GM18526 (cell line): ENCODE measurements around the gene KRTAP10-1.

Experiments
- POLR2A ChIP-seq: IDR thresholded peaks from 3 replicates; pipeline ENCODE4 v1.6.1; 2011; ENCODE audit not compliant: insufficient read length; ENCODE audit errors: extremely low read depth

Gene KRTAP10-1

GRCh38 chr21:44540741-44541288 lies 820 bp upstream of the KRTAP10-1 start:
- TF ChIP-seq POLR2A: no peak

- TF ChIP-seq POLR2A: no peak
Measured at GRCh38 chr21:44539046-44539445, 949 bp downstream of the KRTAP10-1 start.

- no peak for TF ChIP-seq POLR2A
Measured at GRCh38 chr21:44537930-44538911, 1.8 kb downstream of the KRTAP10-1 start.

DNA sequence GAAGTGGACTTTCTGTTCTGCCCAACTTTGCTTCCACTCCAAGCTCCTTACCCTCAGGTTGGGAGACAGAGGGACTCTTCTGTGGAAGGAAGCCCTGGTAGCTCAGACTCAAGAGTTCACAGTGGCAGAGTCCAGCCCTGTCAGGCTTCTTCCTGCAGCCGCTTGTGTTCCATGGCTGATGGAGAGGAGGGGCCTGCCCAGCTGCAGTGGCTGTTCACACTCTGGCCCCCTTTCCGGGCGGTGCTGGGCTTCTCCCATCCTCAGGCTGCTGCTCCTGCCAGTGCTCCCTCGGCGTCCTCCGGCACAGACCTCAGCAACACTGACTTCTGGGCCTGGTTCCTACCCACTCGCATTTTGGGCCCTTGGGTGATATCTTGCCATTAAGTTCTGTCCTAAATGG lies 4.0 kb downstream of the KRTAP10-1 start:
- TF ChIP-seq POLR2A: no peak

GRCh38 chr21:44534688-44535087 lies 5.3 kb downstream of the KRTAP10-1 start:
- TF ChIP-seq POLR2A: no peak

DNA sequence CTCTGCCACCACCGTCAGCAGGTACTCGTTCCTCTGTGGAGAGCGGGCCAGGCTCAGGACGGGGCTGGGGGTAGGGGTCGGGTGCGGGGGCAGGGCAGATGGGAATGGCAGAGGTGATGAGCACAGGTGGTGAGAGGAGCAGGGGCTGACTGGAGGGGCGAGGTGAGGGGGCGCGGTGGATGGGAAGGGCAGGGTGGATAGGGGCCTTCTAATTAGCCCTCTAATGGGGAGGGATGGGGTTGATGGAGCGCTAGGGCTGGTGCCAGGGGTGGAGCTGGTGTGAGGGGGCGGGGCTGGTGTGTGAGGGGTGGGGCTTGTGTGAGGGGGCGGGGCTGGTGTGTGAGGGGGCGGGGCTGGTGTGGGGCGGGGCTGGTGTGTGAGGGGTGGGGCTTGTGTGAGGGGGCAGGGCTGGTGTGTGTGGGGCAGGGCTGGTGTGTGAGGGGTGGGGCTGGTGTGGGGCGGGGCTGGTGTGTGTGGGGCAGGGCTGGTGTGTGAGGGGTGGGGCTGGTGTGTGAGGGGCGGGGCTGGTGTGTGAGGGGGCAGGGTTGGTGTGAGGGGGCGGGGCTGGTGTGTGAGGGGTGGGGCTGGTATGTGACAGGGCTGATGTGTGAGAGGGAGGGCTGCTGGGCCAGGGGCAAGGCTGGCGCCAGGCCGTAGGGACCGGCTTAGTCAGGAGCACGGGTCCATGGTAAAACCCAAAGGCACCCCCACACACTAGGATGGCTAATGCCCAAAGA lies 5.9 kb downstream of the KRTAP10-1 start:
- TF ChIP-seq POLR2A: no peak

DNA sequence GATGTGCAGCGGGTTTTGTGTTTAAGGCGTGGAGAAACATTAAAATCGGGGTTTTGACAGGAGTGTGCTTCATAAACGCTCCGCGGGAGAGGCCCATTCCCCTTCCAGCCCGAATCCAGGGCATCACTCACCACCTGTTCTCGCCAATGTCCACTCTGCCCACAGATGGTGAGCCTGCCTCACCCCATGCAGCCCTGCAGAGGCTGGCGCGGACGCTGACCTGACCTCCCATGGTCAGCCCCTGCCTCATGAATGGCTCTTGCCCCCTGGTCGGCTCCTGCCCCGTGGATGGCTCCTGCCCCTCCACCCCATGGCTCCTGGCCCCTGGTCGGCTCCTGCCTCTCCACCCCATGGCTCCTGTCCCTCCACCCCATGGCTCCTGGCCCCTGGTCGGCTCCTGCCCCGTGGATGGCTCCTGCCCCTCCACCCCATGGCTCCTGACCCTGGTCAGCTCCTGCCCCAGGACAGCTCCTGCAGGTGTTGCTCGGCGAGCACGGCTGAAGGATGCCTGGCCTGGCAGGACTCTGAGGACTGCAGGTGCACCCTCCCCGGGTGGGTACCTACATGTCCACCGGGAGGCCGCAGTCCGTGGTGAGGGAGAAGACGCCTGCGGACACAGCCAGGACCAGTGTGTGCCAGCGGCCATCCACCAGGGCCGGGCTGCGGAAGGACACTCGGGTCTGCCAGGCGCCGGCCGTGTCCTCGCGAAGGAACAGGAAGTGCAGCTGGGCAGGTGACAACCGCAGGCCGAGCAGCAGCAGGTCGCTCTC lies 6.7 kb downstream of the KRTAP10-1 start:
- TF ChIP-seq POLR2A: no peak

DNA sequence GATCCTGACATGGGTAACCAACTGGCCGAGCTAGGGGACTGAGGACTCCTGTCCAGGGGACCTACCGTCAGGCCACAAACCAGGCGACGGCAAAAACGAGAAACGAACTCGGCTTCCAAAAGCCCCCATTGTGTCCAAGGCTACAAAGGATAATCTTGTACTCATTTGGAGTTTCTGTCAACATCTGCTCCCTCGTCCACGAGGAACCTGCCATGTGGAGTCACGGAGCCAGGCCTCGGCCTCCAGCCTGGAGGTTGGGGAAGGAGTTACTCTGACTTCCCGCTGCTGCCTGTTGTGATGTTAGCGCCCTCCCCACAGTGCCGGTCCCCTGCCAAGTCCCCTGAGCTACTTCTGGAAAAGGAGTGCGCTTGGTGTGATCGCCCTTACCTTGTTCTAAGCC lies 7.3 kb downstream of the KRTAP10-1 start:
- no peak for TF ChIP-seq POLR2A

- TF ChIP-seq POLR2A: no peak
Measured at GRCh38 chr21:44531606-44532564, 8.1 kb downstream of the KRTAP10-1 start.

GRCh38 chr21:44530903-44531605 lies 8.9 kb downstream of the KRTAP10-1 start:
- no peak for TF ChIP-seq POLR2A

GRCh38 chr21:44530221-44530902 lies 9.6 kb downstream of the KRTAP10-1 start:
- TF ChIP-seq POLR2A: no peak

- TF ChIP-seq POLR2A: no peak
Measured at GRCh38 chr21:44529503-44530125, 10.4 kb downstream of the KRTAP10-1 start.

DNA sequence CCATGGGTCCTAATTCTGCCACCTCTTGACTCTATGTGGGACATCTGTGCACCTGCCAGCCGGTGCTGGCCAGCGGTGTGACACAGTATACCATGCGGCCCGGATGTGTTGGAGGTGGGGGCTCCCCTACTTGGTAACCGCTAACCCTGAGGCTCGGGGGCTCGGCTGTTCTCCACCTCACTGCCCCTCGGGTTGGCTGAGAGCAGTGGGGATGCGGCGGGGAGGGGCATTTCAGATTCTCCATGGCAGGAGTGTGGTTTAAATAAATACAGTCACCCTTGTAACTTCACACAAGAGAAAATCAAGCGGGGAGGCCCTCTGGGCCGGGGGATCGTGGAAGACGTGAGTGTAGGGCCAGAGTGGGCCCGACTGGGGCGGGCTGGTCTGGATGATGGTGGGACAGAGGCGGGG lies 11.0 kb downstream of the KRTAP10-1 start:
- TF ChIP-seq POLR2A: no peak

DNA sequence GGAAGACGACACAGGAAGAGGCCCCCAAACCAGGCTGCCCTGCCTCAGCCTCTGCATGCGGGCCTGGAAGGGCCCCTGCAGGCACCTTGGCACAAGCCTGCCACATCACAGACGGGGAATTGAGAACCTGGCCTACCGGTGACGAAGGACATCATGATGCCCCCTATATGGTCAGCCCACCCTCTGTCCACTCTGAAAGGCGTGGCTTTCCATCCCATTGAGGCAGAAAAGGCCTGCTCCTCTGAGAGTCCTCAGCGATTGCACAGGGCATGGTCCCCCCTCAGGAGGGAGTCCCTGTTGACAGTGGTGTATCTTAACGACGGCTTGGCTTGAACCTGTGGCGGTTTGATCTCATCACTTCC lies 11.4 kb downstream of the KRTAP10-1 start:
- TF ChIP-seq POLR2A: no peak
